ENCODE measurements around the gene CILP2.

CILP2 gene

DNA sequence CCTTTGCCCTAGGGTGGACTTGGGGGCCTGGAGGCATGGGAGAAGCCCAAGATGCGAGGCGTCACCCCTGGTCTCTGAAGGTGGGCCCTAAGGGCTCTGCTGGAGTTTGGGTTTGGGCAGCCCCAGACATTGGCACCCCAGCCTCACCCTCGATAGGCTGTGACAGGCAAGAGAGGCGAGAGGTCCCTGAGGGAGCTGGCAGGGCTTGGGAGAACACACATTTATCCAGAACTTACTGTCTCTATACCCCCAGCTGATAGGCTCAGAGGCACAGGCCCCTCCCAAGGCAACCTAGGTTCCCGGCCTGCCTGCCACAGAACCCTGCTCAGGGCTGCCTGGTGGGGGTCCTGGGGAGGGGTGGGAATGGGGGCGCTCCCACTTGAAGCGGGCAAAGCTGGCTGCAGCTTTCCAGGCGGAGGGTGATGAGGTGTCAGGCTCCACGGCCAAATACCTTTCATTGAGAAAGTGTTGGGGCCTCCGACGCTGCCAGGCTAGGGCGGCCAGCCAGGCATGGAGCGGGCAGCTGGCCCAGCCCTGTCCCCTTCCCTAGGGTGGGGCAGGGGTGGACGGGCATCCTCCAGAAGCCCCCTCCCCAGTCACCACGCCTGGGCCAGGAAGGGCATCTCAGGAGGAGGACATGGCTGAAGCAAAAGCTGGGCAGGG, 9.7 kb downstream of the CILP2 start:
- DNase-seq, result no peak

DNA sequence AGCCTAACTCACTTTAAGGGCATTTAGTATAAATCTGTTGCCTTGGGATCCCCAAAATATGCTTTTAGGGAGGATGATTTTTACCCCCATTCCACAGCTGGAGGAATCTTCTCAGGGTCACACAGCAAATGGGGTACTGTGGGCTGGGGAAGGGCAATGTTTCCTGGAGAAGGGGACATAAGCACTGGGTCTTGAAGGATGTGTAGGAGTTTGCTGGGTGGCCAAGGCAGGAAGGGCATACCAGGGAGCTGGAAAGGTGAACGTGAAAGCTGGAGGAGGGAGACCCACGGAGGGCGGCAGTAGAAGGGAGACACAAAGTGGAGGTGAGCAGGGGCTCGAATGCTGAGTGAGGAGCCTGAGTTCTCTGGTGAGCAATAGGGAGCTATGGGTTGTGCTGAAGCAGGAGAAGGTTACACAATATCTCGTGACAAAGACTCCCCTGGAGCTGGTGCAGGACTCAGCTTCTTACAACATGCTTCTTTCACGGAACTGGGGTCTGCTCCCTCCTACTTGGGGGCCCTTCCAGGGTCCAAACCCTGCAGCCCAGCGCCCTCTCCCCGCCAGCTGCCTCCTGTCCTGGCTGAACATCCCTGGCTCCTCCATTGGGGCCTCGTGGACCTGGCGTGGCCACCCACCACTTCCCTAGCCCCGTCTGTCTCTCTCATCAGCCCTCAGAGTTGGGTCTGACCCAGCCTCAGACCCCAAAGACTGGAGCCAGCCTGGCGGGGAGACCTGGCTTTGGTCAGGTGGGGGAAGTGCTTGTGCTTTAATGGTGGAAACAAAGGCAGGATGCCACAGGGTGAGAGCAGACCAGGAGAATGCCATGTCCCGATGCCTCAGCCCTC, 11.1 kb downstream of the CILP2 start:
- DNase-seq, result no peak

DNA sequence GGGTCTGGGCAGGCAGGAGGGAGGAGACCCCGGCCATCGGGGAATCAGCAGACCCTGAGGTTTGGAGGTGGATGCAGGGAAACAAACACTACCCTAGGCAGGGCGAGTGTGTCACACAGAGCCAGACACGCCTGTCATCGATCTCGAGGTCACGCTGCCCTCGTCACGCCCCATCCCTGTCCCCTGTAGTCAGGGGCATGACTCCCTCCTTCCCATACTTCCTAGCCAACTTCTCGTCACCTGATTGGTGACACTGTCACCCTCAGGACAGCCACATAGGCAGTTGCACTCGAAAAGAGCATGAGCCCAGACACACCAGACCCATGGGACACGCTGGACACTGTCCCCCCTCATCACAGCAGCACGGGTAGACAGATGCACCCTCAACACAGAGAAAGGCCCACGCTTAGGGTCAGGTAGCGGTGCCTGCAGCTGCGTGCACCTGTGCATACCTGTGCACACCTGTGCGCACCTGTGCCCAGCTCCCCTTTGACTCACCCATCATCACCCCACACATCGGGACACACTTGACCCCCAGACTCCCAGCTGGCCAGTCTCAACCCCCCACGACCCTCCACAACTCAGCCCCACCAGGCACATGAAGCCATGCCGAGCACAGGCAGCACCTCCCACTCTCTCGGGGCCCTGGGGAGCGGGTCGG, 11.9 kb downstream of the CILP2 start:
- DNase-seq, result no peak

DNA sequence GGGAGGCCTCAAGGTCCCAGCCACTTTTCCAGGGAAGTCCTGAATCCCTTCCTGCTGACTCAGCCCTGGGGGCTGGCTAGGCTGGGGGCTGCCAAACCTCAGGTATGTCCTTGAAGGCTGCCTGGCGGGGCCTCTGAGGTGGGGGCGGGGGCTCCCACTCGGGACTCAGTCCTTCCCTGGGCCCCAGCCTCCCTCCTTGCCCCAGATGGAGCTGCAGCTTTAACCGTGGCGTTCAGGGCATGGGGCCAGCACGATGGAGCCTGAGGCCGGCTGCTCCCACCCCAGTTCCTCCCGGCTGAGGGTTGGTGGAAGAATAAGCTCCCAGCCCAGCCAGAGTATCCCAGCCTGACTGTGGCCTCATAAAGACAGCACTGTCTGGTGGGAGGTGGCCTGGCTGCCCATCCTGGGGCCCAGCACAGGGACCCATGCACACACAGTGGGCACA, 12.4 kb downstream of the CILP2 start:
- DNase-seq, result no peak

DNA sequence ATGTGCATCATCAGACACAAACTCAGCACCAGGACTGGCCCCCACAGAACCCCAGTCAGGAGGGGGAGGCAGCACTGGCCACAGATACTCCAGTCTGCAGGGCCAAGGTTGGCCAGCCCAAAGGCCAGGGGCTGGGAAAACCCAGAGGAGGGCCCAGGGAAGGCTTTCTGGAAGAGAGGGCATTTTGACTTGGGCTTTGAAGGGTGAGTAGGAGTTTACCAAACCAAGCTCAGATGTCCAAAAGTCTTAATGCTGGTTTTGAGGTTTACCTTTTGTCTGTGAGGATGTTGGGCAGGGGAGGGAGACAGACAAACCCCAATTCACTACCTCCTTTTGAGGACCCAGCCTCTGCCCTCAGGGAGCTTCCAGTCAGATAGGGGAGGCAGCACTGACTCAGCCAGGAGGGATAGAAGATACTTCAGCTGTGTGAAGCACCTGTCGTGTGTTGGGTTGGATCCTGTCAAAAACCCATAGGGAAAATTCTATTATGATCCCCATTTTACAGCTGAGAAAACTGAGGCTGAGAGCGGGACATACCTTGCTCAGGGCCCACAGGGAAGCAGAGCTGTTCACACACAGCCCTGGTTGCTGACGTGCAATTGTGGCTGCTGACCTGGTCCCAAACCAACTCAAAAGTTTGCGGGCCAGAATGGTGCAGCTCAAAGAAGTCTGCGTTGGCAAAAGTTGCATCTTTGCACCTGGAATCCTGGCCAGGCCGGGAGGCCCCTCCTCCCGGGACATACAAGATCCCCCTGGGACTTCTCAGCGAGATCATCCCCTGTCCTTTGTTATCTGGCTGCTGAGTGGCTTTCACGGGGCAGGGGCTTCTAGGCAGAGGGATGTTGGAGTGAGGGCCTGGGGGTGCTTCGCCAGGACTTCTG, 13.1 kb downstream of the CILP2 start:
- DNase-seq, result no peak

DNA sequence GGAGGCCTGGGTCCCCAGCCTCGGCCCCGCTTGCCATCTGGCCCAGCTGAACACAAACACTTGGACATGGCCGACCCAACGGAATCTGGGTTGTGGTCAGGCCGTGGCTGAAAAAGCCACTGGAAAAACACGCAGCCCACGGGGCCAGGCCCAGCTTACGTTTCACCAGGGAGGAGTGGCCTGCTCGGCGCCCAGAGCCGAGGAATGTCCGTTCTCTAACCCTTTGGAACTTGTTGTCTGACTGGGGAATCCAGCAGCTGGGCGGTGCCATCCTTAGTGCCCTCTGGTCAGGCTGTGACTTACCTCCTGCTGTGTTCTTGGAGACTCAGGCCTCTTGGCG, 13.8 kb downstream of the CILP2 start:
- no peak for DNase-seq

DNA sequence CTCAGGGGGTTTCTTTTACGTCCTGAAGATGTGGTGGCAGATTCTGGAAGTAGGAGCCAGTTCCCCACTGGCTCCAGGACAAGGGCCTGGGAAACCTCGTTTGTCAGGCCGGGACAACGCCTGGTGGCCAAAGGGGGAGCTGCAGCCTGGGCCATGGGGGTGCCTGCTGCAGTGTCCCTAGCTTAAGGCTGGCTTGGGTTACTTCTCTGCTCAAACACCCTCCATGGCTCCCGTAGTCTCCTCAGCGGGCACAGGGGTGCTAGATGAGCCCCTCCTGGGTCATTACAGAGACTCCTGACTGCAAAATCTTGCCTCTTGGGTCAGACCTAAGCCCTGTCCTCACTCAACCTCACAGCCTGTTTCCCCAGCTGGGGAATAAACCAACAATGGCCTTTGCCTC, 14.7 kb downstream of the CILP2 start:
- peak; percentile 68 for DNase-seq

DNA sequence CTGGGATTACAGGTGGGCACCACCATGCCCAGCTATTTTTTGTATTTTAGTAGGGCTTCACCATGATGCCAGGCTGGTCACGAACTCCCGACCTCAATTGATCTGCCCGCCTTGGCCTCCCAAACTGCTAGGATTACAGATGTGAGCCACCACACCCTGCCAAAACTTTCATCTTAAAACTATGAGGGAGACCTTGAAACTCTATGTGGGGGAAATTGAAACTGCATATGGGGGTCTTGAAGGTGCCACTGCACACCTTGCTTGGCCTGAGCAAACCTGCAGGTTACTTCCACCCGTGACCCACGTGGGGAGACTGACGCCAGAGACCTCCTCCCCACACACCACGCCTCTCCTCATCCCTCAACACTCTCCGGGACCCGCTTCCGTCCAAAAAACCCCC, 15.6 kb downstream of the CILP2 start:
- DNase-seq, result no peak

DNA sequence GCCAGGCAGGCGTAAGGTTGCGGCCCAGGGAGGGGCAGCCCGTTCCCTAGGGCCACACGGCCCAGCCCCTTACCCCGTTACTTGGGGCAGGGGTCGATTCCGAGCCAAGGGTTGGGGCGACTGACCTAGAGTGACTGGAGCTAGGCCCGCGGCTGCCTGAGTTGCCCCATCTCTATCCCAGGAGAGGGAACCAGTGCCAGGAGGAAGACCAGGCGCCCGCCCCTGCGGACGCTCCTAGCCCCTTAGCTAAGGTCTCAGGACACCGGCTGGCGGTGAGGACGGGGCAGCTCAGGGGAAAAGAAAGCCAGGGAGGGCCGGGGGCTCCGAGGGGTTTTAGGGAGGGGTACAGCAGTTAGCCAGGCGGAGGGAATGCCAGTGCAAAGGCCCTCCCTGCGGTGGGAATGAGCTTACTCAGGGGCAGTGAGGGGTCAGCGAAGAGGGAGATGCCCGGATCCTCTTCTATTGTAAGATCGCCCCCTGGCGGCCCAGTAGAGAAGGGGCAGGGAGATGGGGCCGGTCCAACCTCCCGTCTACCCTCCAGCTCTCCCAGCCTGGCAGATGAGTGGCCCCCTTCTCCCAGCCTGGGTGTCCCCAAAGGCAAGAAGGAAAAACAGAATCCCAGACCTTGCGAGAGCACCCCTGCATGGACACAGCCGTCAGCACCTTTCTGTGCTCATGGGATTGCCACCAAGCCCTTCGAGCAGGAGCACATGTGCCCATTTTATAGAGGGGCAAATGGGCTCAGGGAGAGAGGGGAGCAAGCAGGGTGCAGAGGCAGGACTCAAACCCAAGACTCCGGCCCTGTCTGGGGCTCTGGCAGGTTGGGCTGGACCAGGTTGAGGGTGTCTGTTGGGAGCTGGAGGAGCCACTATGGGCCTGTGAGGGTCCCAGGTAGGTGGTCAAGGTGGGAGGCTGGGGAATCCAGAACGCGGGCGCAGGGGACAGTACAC, 16.3 kb downstream of the CILP2 start:
- peak; percentile 91 for DNase-seq

DNA sequence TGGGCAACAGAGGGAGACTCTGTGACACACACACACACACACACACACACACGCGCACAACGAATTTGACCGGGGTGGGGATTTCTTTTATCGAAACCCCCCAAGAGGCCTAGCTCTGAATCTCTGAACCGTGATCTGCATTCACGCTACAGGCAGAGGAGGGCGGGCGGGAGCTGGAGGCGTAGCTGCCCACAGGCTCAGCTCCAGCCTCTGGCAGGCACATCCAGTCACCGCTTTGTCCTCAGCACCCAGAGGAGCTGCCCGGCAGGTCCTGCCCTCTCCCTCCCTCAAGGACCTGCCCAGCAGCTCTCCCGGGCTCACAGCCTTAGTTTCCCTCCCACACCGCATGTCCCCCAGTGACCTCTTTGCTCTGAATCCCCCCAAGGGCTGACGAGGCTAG, 20.0 kb downstream of the CILP2 start:
- DNase-seq, result no peak

DNA sequence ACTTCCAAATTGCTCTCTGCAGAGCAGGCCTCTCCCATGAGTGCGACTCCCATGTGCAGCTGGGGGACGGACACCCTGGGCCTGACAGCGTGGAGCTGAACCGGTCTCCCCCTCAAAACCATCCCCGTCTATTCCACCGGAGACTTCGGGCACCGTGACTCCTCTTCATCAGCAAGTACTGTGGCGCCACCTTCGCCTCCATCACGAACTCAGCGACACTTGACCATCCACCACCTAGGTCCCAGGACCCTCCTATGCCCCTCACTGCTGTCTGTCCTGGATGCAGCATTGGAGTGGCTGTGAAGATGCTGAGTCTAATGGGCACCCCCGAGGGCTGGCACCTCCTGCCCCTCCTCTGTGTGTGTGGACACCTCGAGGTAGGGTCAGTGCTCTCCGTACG, 20.6 kb downstream of the CILP2 start:
- no peak for DNase-seq

DNA sequence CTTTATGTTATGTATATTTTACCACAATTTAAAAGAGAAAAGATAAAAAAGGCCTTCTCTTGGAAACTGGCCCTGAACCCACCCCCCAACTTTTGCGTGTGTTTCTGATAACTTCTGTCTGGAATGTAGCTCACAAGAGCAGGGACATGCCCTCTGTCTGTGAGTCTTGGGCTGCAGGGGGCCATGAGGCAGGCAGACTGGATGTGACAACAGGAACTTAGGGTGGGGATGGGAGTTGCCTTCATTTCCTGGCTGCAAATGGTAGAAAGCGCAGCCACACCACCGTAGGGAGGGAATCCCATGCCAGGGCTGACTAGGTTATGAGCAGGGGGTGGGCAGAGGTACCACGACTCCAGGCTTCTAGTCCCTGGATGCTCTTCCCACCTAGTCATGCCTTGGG, 21.9 kb downstream of the CILP2 start:
- DNase-seq, result no peak

DNA sequence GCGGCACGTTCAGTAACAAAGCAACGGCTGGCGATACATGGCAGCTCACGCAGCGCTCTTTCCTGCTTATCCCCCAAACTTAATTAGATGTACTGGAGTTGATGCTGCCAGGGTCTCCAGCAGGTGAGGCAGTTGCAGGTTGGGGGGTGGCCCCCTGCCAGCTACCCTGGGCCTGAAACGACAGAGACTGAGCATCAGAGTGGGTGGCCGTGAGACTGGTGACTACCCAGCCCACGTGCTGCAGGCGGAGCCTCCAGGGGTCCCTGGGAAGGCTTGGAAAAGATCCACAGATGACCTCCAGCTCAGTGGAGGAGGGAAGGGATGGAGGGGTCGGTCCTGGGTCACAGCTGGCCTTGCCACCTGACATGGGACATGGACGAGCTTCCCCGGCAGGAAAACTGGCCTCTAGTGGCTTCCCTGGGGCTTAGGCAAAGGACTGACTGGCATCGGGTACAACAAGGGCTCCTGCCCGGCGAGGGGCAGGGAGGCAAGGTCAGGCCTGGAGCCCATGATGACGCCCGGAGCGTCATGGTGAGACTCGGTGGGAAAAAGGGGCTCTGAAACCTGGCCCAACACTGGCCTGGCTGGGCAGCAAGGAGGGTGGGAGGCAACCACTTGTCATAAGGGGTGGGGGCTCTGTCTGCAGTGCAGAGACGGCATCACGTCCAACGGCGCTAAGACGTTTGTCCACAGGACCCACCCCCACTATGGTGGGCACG, 24.0 kb downstream of the CILP2 start:
- no peak for DNase-seq

DNA sequence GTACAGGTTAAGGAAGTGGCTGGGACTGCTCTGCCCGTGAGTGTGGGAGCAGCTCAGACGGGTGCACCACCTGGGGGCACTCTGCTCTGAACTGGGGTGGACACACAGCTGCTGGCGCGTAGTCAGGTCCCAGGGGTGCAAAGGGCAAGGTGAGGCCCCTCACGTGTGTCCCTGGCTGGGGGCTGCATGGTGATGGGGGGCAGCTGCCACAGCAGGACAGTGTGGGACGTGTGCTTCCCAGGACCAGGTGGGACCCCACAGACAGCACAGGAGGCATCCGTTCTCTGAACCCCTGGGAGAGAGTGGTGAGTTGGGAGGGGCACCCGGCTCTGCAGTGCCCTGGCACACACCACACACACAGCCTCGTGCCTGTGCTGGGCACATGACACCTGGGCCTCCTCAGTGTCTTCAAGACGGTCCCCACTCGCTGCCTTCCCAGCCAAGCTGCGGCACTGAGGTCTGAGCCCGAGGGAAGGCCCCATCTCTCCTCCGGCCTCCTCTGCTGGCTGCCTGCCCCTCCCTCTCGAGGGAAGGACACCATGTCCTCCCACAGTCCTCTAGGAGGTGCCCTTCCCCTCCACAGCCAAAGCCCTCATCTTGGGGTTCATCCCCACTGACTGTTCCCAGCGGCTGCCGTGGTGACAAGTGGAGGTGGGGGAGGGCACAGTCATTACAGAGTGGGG, 24.7 kb downstream of the CILP2 start:
- peak; percentile 54 for DNase-seq

DNA sequence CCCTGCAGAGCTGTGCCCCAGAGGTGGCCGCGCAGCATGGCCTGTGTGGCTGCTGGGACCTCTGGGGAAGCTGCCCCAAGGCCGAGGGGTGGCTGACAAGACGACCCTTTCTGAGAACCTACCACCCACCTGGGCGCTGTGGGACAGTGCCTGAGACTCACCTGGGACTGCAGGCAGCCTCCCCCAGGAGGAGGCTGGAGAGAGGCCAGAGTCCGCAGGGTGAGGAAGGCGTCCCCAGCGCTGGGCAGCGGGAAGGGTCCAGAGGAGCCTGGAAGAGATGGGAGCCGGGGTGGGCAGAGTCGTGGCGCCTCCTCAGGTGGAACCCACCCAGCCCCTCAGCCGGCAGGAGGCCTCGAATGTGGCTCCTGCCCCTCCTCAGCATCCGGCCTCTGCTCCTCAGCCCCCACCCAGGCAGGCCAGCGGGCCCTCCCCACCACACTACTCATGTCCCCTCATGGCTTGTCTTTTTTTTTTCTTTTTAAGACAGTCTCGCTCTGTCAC, 25.3 kb downstream of the CILP2 start:
- no peak for DNase-seq

DNA sequence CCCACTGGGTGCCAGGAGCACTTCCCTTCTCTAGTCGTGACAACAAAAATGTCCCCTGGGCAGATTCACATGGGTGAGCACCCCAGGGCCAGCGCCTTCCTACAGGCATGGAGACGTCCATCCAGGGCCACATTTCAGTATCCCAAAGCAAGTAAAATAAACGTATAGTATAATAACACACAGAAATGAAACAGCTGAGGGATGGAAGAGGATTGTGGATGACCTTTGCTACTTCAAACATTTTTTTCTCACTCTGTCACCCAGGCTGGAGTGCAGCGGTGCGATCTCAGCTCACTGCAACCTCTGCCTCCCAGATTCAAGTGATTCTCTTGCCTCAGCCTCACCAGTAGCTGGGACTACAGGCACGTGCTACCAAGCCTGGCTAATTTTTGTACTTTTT, 28.2 kb downstream of the CILP2 start:
- no peak for DNase-seq

DNA sequence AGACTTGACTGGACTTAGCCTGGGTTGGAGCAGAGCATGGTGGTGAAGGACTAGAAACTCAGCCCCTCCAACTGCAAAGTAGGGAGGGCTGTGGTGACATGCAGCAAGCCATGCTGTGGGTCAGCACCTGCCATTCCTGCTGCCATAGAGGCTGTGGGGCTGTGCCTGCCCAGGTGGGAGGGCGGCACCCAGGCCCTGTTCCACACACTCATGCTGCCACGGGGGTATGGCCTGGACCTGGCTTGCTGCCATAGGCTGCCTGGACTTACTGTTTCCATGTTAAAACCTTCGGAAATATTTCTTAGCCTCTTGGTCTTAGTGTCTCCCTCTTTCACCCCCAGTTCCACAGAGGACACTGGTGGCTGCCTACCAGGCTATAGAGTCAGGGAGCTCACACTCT, 29.3 kb downstream of the CILP2 start:
- no peak for DNase-seq

DNA sequence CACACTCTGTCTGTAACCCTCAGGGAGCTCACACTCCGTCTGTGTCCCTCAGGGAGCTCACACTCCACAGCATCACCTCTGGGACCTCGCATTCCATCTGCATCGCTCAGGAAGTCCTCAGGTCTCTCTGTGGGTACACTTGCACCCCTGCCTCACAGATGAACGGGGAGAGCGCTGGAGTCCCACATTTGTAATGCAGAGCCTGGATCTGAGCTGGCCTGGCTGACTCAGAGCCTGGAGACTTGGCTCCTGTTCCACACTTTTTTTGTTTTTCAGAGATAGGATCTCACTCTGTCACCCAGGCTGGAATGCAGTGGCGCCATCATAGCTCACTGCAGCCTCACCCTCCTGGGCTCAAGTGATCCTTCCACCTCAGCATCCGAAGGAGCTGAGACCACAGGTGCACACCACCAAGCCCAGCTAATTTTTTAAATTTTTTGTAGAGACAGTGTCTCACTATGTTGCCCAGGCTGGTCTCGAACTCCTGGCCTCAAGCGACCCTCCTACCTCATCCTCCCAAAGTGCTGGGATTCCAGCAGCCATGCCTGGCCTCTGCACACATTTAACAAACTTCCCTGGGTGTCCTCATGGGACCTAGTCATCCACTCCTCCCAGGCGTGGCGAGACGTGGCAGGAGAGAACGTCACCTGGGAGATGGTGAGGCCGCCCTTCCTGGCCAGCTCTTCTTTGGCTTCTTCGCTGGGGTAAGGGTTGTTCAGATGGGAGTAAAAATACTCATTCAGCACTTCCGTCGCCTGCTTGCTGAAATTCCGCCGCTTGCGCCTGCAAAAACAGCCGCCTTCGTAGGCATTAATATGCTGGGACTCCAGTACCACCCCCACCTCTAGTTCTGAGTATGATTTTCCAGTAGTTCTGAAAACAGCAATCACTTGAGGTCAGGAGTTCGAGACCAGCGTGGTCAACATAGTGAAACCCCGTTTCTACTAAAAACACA, 31.0 kb downstream of the CILP2 start:
- no peak for DNase-seq

DNA sequence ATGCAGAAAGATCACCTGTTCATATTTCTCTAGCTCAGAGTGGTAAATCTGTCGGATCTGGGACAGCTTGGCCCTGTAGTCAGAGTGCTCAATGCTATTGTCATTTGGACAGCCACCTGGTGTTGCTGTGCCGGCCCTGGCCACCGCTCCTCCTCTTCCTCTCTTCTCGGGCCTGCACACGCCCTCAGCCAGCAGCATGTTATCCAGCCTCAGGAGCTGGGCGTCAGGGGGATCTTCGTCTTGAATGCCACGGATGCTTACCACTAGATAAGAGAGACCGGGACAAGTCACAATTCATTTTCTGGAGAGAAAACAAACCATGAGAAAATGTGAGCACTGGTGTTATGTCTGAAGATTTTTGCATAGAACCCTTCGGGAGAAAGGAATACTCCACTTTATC, 32.5 kb downstream of the CILP2 start:
- no peak for DNase-seq

Data from activated CD8-positive, alpha-beta memory T cell treated with anti-CD3 and anti-CD28 coated beads, Interleukin-2, amount 50 U/mL, for 48 hours (primary cell).